ENCODE results near the gene ATG16L2. TPM values are rescaled to one million over a fixed set of nuclear protein-coding genes. Genes with fewer than 3 reads are reported as not detected.
A peak's percentile ranks its signal among the peaks of the same experiment; 100 is the strongest.

ATG16L2 gene
- total RNA-seq, 1 donor from 2014 or later = 104 TPM

- no peak for DNase-seq
- H3K4me3 ChIP-seq = peak overlapping the region; percentile 79
These were observed 1.6 kb upstream of the ATG16L2 start for GRCh38 chr11:72812604-72812966.

GRCh38 chr11:72812967-72813739 is 1.1 kb upstream of the ATG16L2 start:
- DNase-seq = peak; percentile 76
- intact Hi-C loops (cut with DNase I) = no loop called here
- Histone ChIP-seq H3K36me3 (peaks cover 13% of the 10 kb centered on the region), H3K27ac (peak overlapping the region; percentile 99), H3K27me3 (ENCODE audit: low read depth) (no peaks in the 10 kb centered on the region), H3K9me3 (no peaks in the 10 kb centered on the region), H3K4me1 (peaks cover 70% of the 10 kb centered on the region), H3K4me3 (peak overlapping the region; percentile 79)
- TF ChIP-seq CTCF (IDR thresholded peaks at IDR 0.05) = peak; percentile 59
- ATAC-seq = peak; percentile 34 to 43

More at GRCh38 chr11:72812604-72812966, 1.6 kb upstream of the ATG16L2 start:
- no peak for TF ChIP-seq CTCF (IDR thresholded peaks at IDR 0.05)
- Histone ChIP-seq H3K9me3 (no peaks in the 10 kb centered on the region), H3K27me3 (ENCODE audit: low read depth) (no peaks in the 10 kb centered on the region), H3K36me3 (peaks cover 8% of the 10 kb centered on the region), H3K4me1 (peaks cover 76% of the 10 kb centered on the region), H3K27ac (peak overlapping the region; percentile 99)
- ATAC-seq = no peak
- intact Hi-C loops (cut with DNase I) = no loop called here

GRCh38 chr11:72813740-72814285 is 398 bp upstream of the ATG16L2 start:
- peak; percentile 89 to 92 for ATAC-seq
- DNase-seq = peak; percentile 93
- H3K4me3 ChIP-seq = peak overlapping the region; percentile 79
- H3K9me3 ChIP-seq = no peaks in the 10 kb centered on the region
- peak overlapping the region; percentile 99 for H3K27ac ChIP-seq
- peaks cover 19% of the 10 kb centered on the region for H3K36me3 ChIP-seq
- no peak for TF ChIP-seq CTCF (IDR thresholded peaks at IDR 0.05)
- no peaks in the 10 kb centered on the region for H3K27me3 ChIP-seq (ENCODE audit: low read depth)
- H3K4me1 ChIP-seq = peaks cover 63% of the 10 kb centered on the region
- intact Hi-C loops (cut with DNase I) = no loop called here

- Histone ChIP-seq H3K27me3 (ENCODE audit: low read depth) (no peaks in the 10 kb centered on the region), H3K4me1 (peaks cover 53% of the 10 kb centered on the region), H3K27ac (peak overlapping the region; percentile 99), H3K36me3 (peaks cover 28% of the 10 kb centered on the region), H3K4me3 (peak overlapping the region; percentile 79), H3K9me3 (no peaks in the 10 kb centered on the region)
- DNase-seq (no peak), ATAC-seq (no peak)
- no peak for TF ChIP-seq CTCF (IDR thresholded peaks at IDR 0.05)
- intact Hi-C loops (cut with DNase I) = no loop called here
These were observed 953 bp downstream of the ATG16L2 start for GRCh38 chr11:72815110-72815618.

- Histone ChIP-seq H3K27ac (peak overlapping the region; percentile 36), H3K27me3 (ENCODE audit: low read depth) (no peaks in the 10 kb centered on the region), H3K36me3 (peaks cover 41% of the 10 kb centered on the region), H3K9me3 (no peaks in the 10 kb centered on the region), H3K4me3 (peak overlapping the region; percentile 79), H3K4me1 (peaks cover 49% of the 10 kb centered on the region)
- no peak for TF ChIP-seq CTCF (IDR thresholded peaks at IDR 0.05)
- ATAC-seq = no peak
- no peak for DNase-seq
- intact Hi-C loops (cut with DNase I) = no loop called here
These were observed 2.3 kb downstream of the ATG16L2 start for GRCh38 chr11:72816404-72816990.
